Naive B cell (primary cell): Measurements from ENCODE around the gene NKX2-3. TPM values are rescaled to one million over a fixed set of nuclear protein-coding genes. Genes with fewer than 3 reads are reported as not detected.

Experiments
- ATAC-seq, 2 donors: fragments of 150-1000 bp; cut with Tn5 transposase; 2 replicates each; pipeline ENCODE4 v1.10.0; 2021; ENCODE audit warnings: low read depth in 2 of 2, mild to moderate bottlenecking in 2 of 2, moderate library complexity in 2 of 2
- DNase-seq: peaks from one replicate; pipeline ENCODE4 v3.0.0; 2022
- H3K27ac Mint-ChIP-seq, 6 donors: one replicate each; pipeline ENCODE4 v1.8.0; 2020 to 2022; ENCODE audit warnings: mild to moderate bottlenecking in 6 of 6, mixed read lengths in 6 of 6, moderate library complexity in 5 of 6, inconsistent platforms in 2 of 6
- H3K27me3 Mint-ChIP-seq, 3 donors: one replicate each; pipeline ENCODE4 v1.8.0; 2021 to 2022; ENCODE audit warnings: mixed read lengths in 3 of 3, mild to moderate bottlenecking in 1 of 3
- H3K36me3 Mint-ChIP-seq, 2 donors: one replicate each; pipeline ENCODE4 v1.8.0; 2020 to 2022; ENCODE audit warnings: mixed read lengths in 2 of 2, inconsistent platforms in 1 of 2, mild to moderate bottlenecking in 1 of 2
- H3K4me1 Mint-ChIP-seq, 3 donors: one replicate each; pipeline ENCODE4 v1.8.0; 2020 to 2022; ENCODE audit warnings: mixed read lengths in 3 of 3, inconsistent platforms in 1 of 3, mild to moderate bottlenecking in 1 of 3, moderate library complexity in 1 of 3
- H3K4me3 Mint-ChIP-seq, 8 donors: one replicate each; pipeline ENCODE4 v1.8.0; 2020 to 2022; ENCODE audit warnings: mild to moderate bottlenecking in 8 of 8, mixed read lengths in 8 of 8, moderate library complexity in 8 of 8, inconsistent platforms in 2 of 8
- H3K9me3 Mint-ChIP-seq, 7 donors: one replicate each; pipeline ENCODE4 v1.8.0; 2020 to 2022; ENCODE audit warnings: mixed read lengths in 7 of 7, mild to moderate bottlenecking in 5 of 7, inconsistent platforms in 2 of 7, moderate library complexity in 1 of 7
- polyA plus RNA-seq, 6 donors: library from polyadenylated mRNA; unstranded; fragments of 300-500 nt; fragmentation: Illumina TruSeq; gene quantifications; one replicate each; pipeline ENCODE4 v1.2.3, GENCODE V29; 2021; ENCODE audit warnings: low read depth in 6 of 6

Gene NKX2-3
- polyA plus RNA-seq, 6 donors from 2014 or later: not detected

GRCh38 chr10:99521765-99522469 lies 10.8 kb upstream of the NKX2-3 start:
- peaks cover 0 to 15% of the 10 kb centered on the region in 2 donors for H3K36me3 Mint-ChIP-seq
- H3K27ac Mint-ChIP-seq: peak overlapping the region in 1 of 6 donors; percentile 30
- peaks cover 66 to 93% (median 87%) of the 10 kb centered on the region in 3 donors for H3K27me3 Mint-ChIP-seq
- no peak for DNase-seq
- ATAC-seq: no peak
- peaks cover 8 to 23% (median 10%) of the 10 kb centered on the region in 3 donors for H3K4me1 Mint-ChIP-seq
- peaks cover 0 to 6% (median 0%) of the 10 kb centered on the region in 7 donors for H3K9me3 Mint-ChIP-seq
- H3K4me3 Mint-ChIP-seq: no peak overlapping the region

GRCh38 chr10:99522470-99523250 lies 10.1 kb upstream of the NKX2-3 start:
- ATAC-seq: no peak
- H3K4me1 Mint-ChIP-seq: peaks cover 8 to 23% (median 11%) of the 10 kb centered on the region in 3 donors
- H3K36me3 Mint-ChIP-seq: peaks cover 0 to 15% of the 10 kb centered on the region in 2 donors
- H3K27ac Mint-ChIP-seq: no peak overlapping the region
- H3K9me3 Mint-ChIP-seq: peaks cover 0 to 6% (median 0%) of the 10 kb centered on the region in 7 donors
- DNase-seq: no peak
- peak overlapping the region; percentile 13 to 83 (median 76) for H3K4me3 Mint-ChIP-seq
- H3K27me3 Mint-ChIP-seq: peaks cover 65 to 93% (median 85%) of the 10 kb centered on the region in 3 donors

- peaks cover 0 to 9% (median 6%) of the 10 kb centered on the region in 7 donors for H3K9me3 Mint-ChIP-seq
- no peak overlapping the region for H3K27ac Mint-ChIP-seq
- H3K36me3 Mint-ChIP-seq: peaks cover 0 to 15% of the 10 kb centered on the region in 2 donors
- ATAC-seq (no peak), DNase-seq (no peak)
- peaks cover 68 to 93% (median 78%) of the 10 kb centered on the region in 3 donors for H3K27me3 Mint-ChIP-seq
- H3K4me3 Mint-ChIP-seq: peak overlapping the region; percentile 13 to 83 (median 76)
- H3K4me1 Mint-ChIP-seq: peaks cover 8 to 29% (median 11%) of the 10 kb centered on the region in 3 donors
These were observed 9.4 kb upstream of the NKX2-3 start for GRCh38 chr10:99523251-99523773.

- peaks cover 5 to 15% of the 10 kb centered on the region in 2 donors for H3K36me3 Mint-ChIP-seq
- no peak for ATAC-seq
These were observed 8.6 kb upstream of the NKX2-3 start for GRCh38 chr10:99524050-99524666.

GRCh38 chr10:99524736-99525380 lies 7.9 kb upstream of the NKX2-3 start:
- H3K4me1 Mint-ChIP-seq: peaks cover 13 to 37% (median 15%) of the 10 kb centered on the region in 3 donors
- H3K4me3 Mint-ChIP-seq: no peak overlapping the region
- H3K27me3 Mint-ChIP-seq: peaks cover 73 to 91% (median 77%) of the 10 kb centered on the region in 3 donors
- no peak for DNase-seq
- peaks cover 0 to 22% (median 11%) of the 10 kb centered on the region in 7 donors for H3K9me3 Mint-ChIP-seq
- ATAC-seq: no peak
- H3K27ac Mint-ChIP-seq: no peak overlapping the region
- peaks cover 7 to 17% of the 10 kb centered on the region in 2 donors for H3K36me3 Mint-ChIP-seq

More at GRCh38 chr10:99524050-99524666, 8.6 kb upstream of the NKX2-3 start:
- peak overlapping the region in 2 of 8 donors; percentile 47 to 83 for H3K4me3 Mint-ChIP-seq
- peaks cover 69 to 91% (median 77%) of the 10 kb centered on the region in 3 donors for H3K27me3 Mint-ChIP-seq
- no peak for DNase-seq
- H3K9me3 Mint-ChIP-seq: peaks cover 0 to 15% (median 8%) of the 10 kb centered on the region in 7 donors
- H3K4me1 Mint-ChIP-seq: peaks cover 8 to 34% (median 11%) of the 10 kb centered on the region in 3 donors
- H3K27ac Mint-ChIP-seq: peak overlapping the region in 2 of 6 donors; percentile 18 to 72

GRCh38 chr10:99525897-99526296 lies 6.8 kb upstream of the NKX2-3 start:
- no peak overlapping the region for H3K4me3 Mint-ChIP-seq
- H3K27ac Mint-ChIP-seq: no peak overlapping the region
- peaks cover 23 to 38% (median 25%) of the 10 kb centered on the region in 3 donors for H3K4me1 Mint-ChIP-seq
- H3K27me3 Mint-ChIP-seq: peaks cover 76 to 91% (median 77%) of the 10 kb centered on the region in 3 donors
- peaks cover 7 to 27% of the 10 kb centered on the region in 2 donors for H3K36me3 Mint-ChIP-seq
- ATAC-seq: no peak
- no peak for DNase-seq
- H3K9me3 Mint-ChIP-seq: peaks cover 0 to 30% (median 13%) of the 10 kb centered on the region in 7 donors

- peaks cover 9 to 27% of the 10 kb centered on the region in 2 donors for H3K36me3 Mint-ChIP-seq
- H3K27me3 Mint-ChIP-seq: peaks cover 75 to 91% (median 84%) of the 10 kb centered on the region in 3 donors
- H3K9me3 Mint-ChIP-seq: peaks cover 0 to 33% (median 13%) of the 10 kb centered on the region in 7 donors
- DNase-seq (no peak), ATAC-seq (no peak)
- H3K27ac Mint-ChIP-seq: peak overlapping the region in 2 of 6 donors; percentile 18 to 81
- H3K4me1 Mint-ChIP-seq: peaks cover 30 to 46% (median 35%) of the 10 kb centered on the region in 3 donors
- no peak overlapping the region for H3K4me3 Mint-ChIP-seq
These were observed 5.8 kb upstream of the NKX2-3 start for GRCh38 chr10:99526861-99527504.

GRCh38 chr10:99527526-99528493 lies 4.9 kb upstream of the NKX2-3 start:
- Mint-ChIP-seq H3K9me3 (peaks cover 0 to 41% (median 15%) of the 10 kb centered on the region in 7 donors), H3K27ac (peak overlapping the region in 4 of 6 donors; percentile 5 to 83 (median 44)), H3K4me1 (peaks cover 34 to 54% (median 43%) of the 10 kb centered on the region in 3 donors), H3K36me3 (peaks cover 12 to 27% of the 10 kb centered on the region in 2 donors), H3K27me3 (peaks cover 77 to 91% (median 84%) of the 10 kb centered on the region in 3 donors), H3K4me3 (peak overlapping the region in 5 of 8 donors; percentile 16 to 75 (median 22))
- DNase-seq: no peak
- ATAC-seq: no peak

- ATAC-seq: no peak
- Mint-ChIP-seq H3K27ac (peak overlapping the region in 4 of 6 donors; percentile 5 to 83 (median 43)), H3K4me3 (peak overlapping the region in 5 of 8 donors; percentile 4 to 82 (median 69)), H3K4me1 (peaks cover 33 to 57% (median 41%) of the 10 kb centered on the region in 3 donors), H3K27me3 (peaks cover 75 to 90% (median 84%) of the 10 kb centered on the region in 3 donors), H3K9me3 (peaks cover 0 to 44% (median 17%) of the 10 kb centered on the region in 7 donors), H3K36me3 (peaks cover 12 to 18% of the 10 kb centered on the region in 2 donors)
- no peak for DNase-seq
These were observed 4.0 kb upstream of the NKX2-3 start for GRCh38 chr10:99528494-99529441.

- peaks cover 0 to 47% (median 21%) of the 10 kb centered on the region in 7 donors for H3K9me3 Mint-ChIP-seq
- peaks cover 42 to 66% (median 45%) of the 10 kb centered on the region in 3 donors for H3K4me1 Mint-ChIP-seq
- H3K27ac Mint-ChIP-seq: peak overlapping the region in 4 of 6 donors; percentile 43 to 81 (median 74)
- no peak for DNase-seq
- peaks cover 76 to 90% (median 84%) of the 10 kb centered on the region in 3 donors for H3K27me3 Mint-ChIP-seq
- H3K4me3 Mint-ChIP-seq: peak overlapping the region; percentile 57 to 89 (median 74)
- no peak for ATAC-seq
- peaks cover 12% of the 10 kb centered on the region in 2 donors for H3K36me3 Mint-ChIP-seq
These were observed 3.1 kb upstream of the NKX2-3 start for GRCh38 chr10:99529591-99530107.
